Activated effector memory CD4-positive, alpha-beta T cell treated with Interleukin-2 at 50 U/mL for 16 hours (primary cell): ENCODE results near the gene CACNA2D1.
"Not testable (repeated sequence)": the region's sequence is repeated elsewhere in the genome, so short reads cannot be mapped to it uniquely, and the experiment has no call there.

Experiments
- DNase-seq: peaks from one replicate; pipeline ENCODE4 v3.0.0-alpha.2; 2020

CACNA2D1 gene

DNA sequence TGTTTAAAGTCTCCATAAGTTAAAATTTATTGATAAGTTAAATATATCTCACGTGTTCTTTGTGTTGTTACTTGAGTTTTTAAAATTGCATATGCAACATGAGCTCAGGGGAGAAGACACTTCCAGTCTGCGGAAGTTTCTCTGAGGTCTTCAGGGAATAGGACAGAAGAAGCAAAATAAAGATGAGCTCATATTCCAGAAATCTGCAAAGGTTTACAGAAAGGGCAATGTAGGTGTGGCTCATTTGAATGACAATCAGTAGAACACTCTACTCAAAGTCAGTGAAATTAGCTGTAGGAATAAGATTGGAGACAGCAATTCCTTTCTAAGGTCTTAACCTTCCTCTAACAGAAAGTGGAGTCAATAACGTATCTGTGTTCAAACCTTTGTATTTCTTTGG, 53.7 kb downstream of the CACNA2D1 start:
- no peak for DNase-seq

- DNase-seq = no peak
Measured at GRCh38 chr7:82388138-82388537, 55.4 kb downstream of the CACNA2D1 start.

GRCh38 chr7:82386571-82386970, 57.0 kb downstream of the CACNA2D1 start:
- not testable (repeated sequence) for DNase-seq

GRCh38 chr7:82384779-82385178, 58.8 kb downstream of the CACNA2D1 start:
- DNase-seq = no peak

- DNase-seq = no peak
Measured at GRCh38 chr7:82384051-82384464, 59.5 kb downstream of the CACNA2D1 start.

DNA sequence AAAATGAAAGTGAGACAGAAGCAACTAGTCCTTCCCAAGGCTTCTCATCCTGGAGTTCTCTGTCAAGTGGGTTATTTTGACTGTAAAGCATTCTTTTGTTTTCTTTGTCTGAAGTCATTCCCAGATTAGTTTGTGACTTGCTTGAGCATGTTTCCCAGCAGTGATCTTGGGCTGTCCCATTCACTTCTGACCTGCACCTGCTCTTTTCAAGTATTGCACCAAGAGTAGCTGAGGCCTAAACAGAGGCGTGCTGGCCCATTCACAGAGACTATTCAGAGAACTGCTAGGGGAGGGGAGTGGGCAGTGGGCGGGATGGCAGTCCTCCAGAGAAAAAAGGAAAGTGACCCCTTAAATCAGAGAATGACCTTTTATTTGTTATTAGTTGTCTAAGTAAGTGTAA, 61.3 kb downstream of the CACNA2D1 start:
- DNase-seq = no peak

DNA sequence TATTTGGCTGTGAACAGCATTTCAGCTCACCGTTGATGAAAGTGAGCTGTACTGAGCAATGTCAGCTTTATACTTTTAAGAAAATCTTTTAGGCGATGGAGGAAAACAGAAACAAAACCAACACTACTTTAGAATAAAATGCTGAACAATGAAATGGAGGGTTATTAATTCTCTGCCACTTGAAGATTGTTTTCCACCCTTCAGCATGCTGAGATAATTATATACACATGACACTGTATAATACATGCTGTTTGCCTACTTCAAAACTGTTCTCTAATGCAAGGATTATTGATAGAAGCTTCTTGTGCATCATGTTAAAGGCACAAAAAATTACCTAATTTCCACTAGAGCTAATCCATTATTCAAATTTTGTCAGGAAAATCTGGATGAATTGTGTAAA, 66.8 kb downstream of the CACNA2D1 start:
- DNase-seq = no peak

DNA sequence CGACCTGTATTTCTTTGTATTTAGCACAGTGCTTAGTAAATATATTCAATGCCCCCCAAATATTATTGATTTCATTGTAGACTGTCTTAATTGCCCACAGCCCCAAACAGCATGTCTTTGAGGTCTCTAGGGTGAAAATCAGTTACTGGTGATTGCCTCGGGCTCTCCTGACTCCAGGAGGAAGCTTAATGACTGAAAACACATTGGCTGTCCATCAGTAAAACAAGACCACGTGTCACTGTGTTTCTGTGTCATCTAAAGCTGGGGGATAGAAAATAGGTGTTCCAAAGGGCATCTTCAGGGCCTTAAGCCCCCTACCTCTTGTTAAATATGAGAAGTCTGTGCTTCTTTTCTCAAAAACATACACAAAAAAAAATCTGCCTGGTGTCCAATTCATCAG, 67.9 kb downstream of the CACNA2D1 start:
- DNase-seq = no peak

DNA sequence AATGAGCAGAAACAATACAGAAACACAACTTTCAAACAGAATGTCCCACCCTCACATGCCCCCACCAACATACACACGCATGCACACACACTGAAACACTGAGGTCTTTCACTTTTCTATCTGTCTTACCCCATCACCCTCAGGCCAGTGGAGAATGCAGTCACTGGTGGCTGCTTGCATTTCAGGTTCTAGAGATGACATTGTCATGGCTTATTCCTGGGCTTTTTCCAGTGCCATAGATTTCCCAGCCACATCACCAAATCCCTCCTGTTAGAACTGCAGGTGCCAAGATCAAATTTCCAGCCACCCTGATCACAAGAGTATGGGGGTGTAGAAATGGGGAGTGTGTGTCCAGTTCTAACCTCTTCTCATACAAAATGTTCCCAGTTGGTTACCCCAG, 68.4 kb downstream of the CACNA2D1 start:
- no peak for DNase-seq

DNA sequence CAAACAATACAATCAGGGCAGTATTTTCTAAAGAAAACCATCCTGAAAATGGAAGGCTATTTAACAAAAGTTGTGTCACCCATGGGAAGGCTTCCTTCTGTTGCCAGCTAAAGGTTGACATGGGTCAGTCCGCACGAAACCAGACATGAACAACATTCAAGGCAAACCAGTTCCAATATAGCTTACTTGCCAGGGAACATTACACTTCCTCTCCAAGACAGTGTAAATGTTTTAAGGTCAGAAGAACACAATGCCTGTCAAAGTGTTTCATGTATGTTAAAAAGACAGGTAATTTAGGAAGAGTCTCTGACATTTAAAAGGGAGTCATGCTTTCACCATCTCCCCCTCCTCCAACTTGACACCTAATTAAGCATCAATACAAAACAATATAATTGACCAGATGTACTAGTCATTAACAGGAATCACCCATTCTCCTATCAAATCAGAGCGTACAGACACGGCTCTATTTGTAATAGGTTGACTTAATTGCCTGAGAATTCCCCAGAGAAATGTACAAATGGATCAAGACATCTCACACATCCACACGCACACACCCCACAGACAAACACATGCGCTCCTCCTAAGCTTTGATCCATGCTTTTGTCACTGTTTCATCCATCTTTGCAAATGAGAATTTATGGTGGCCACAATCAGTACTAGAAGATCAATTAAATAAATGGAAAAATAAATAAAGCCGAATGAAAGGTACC, 69.5 kb downstream of the CACNA2D1 start:
- no peak for DNase-seq

DNA sequence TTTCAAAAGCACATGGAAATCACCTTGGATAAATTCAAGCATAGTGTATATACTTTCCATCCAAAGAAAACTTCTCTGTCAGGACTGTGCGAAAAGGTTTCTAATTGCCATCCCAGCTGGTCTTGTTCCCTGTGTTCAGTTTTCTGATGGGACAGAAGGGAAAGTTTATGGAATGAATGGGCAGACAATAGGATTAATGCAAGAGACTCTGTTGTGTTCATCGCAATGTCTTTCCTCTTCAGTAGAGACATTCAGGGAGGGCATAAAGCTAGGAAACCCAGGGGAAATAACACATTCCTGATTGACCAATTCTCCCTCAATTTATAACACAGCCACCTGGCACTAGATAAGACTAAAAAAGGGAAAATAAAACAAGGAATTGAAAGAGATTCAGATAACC, 78.9 kb downstream of the CACNA2D1 start:
- no peak for DNase-seq

GRCh38 chr7:82364048-82364447, 79.5 kb downstream of the CACNA2D1 start:
- DNase-seq = no peak

GRCh38 chr7:82362129-82362706, 81.4 kb downstream of the CACNA2D1 start:
- no peak for DNase-seq

DNA sequence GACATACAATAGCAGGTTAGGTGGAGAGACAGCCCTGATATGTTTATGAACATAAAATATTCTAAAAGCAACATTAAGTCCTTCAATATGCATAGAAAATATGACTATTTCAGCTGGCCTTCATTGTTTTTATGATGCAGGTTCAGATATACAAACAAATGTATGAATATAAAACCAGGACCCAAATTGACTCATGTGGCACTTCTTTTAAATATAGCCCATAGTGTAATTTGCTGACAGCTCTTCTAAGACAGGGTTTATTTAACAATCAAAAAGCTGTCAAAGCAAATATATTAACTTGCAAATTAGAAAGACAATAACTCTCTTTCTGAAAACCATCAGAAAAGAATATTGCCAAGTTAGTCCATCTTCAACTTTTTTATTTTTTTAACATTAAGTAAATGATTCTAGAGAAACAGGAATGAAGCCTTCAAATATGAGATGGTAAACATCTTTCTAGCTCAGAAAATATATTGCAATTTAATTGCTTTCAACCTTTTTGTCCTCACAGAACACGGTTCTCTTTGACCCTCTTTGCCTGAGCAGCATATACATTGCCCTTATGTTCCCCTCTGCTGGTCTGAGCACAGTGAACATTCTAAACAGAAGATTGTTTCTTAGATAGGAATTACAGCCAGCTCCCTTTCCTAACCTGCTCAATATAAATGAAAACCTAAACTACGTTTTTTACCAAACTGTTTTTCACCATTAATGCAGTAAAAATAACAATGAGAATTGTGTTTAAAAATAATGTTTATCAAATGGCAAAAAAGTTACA, 82.8 kb downstream of the CACNA2D1 start:
- no peak for DNase-seq

DNA sequence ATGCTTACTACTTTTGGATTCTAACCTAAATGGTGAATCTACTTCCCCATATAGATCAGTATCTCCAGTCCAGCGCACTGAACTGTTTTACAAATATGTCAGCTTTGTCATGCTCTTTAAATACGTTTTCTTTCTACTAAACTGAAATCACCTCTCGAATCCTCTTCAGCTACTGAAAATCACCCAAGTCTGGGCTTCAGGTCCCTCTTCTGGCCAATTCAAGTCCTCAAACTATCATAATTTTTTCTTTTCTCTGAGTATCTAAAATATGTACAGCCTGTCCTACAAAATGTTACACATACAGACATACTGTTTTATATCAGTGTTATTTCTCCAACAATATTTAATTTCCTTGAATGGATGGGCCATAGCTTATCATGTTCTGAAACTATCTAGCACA, 84.2 kb downstream of the CACNA2D1 start:
- DNase-seq = no peak

DNA sequence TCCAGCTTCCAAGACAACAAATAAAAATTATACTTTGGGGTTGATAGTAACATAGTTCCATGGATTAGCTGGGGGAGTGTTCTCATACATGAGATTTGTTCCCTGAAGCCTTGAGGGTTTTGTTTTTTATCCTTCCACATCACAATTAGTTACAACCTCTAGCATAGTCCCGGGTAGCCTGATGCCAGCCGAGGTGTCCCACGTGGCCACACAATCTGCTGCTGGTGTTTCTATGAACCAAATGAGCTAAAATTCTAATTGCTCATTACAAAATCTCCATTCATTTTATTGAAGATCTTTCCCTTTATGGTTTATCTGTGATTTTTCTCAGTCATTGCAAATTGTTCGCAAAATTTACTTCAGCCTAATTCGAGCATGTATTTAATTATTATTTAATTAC, 84.7 kb downstream of the CACNA2D1 start:
- DNase-seq = no peak

GRCh38 chr7:82358009-82358578, 85.5 kb downstream of the CACNA2D1 start:
- no peak for DNase-seq

- no peak for DNase-seq
Measured at GRCh38 chr7:82348251-82348650, 95.3 kb downstream of the CACNA2D1 start.

DNA sequence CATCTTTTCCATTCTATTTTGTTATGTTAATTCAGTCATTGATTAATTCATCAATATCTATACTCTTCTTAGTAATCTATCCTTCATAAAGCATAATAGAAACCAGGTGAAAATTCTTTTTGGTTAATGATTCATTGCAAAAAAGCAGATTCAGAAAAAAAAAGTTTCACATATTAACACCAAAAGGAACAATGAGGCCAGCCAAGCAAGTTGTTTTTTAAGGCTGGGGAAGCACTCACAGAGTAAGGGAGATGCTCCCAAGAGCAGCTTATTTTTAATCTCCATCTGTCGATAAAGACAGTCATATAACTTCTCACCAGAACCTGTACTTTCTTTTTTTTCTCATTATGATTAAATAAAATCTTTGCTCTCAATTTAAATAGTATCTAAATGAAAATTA, 95.8 kb downstream of the CACNA2D1 start:
- DNase-seq = no peak

DNA sequence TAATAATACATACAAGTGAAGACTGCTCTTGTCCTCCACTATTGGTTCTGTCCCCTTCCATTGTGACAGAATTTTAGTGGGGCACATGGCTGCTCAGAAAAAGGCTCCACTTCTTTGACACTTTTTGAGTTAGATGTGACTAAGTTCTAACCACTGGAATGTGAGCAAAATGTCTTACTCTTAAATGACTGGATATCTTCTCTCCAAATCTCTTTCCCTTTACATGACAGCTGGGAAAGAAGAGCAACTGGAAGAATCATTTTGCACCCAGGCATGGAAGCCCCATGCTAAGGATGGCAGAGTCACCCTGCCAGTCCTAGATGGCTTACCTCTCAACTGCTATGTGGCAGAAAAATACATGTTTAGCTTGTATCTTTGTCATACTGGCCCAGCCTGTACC, 97.7 kb downstream of the CACNA2D1 start:
- no peak for DNase-seq

DNA sequence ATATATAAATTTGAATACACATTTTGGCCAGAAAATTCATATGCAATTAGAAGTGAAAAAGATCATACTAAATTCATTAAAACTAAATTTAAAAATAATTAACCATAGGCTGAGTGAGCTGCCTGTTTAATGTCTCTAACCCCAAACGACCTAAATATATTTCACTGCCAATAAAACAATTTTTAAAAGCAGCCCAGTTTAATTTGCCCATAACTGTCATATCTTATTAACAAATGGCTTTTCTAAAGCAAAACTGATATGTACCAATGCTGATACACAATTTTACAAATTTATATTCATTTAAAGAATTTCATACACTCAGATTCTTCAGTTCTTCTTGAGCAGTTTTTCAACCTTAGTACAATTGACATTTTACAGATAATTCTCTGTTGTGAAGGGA, 99.9 kb downstream of the CACNA2D1 start:
- DNase-seq = no peak

DNA sequence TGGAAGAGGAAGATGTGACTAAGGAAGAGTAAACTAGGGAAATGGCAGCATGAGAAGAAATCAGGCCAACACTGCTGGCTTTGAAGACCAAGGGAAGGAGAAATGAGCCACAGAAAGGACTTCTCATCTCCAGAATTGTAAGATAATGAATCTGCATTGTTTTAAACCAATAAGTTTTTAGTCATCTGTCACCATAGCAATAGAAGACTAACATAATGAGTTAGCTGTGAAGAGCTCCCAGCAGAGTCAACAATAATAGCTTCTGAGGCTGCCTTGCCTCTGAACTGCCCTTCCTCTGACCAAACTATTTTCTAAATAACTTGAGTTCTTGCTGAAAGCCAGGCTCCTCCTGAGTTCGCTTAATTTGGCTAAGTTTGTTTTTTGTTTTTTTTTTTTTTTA, 103.6 kb downstream of the CACNA2D1 start:
- DNase-seq = no peak

DNA sequence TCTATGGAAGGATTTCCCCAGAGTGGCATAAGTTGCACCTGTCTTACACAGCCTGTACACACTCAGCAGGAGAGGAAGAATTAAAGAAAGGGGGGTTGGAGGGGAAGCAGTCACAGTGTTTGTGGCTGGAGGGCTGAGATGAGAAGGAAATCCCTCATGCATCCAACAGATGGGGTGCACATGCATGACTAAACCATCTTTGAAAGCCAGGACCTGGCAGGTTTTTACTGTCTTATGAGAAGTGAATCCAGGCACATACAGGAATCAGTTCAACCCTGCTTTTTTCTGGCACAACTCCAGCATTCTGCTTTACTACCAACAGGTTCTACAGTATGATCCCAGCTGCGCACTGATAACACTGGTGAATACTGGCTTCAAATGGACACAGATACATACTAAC, 107.7 kb downstream of the CACNA2D1 start:
- no peak for DNase-seq

GRCh38 chr7:82335001-82335400, 108.6 kb downstream of the CACNA2D1 start:
- no peak for DNase-seq
